CD4-positive, alpha-beta T cell (primary cell): ENCODE data around the gene A2ML1. TPM values are rescaled to one million over a fixed set of nuclear protein-coding genes. Genes with fewer than 3 reads are reported as not detected.
"Not testable (repeated sequence)": the region's sequence is repeated elsewhere in the genome, so short reads cannot be mapped to it uniquely, and the experiment has no call there.

Experiments
- ATAC-seq: fragments of 200-7000 bp; cut with Tn5 transposase; one replicate; pipeline ENCODE4 v1.10.0; 2022; ENCODE audit warnings: mild to moderate bottlenecking; ENCODE audit not compliant: poor library complexity
- CTCF ChIA-PET: fragments of 350-600 bp; sonication (Branson Sonifier 250); formaldehyde crosslinking; loops from one replicate; lab custom pipeline; 2021; ENCODE audit warnings: antibody characterized with exemption, inconsistent platforms; lab: Charles Lee
- POLR2A ChIA-PET: fragments of 350-600 bp; sonication (Branson Sonifier 250); formaldehyde crosslinking; loops from one replicate; lab custom pipeline; 2021; ENCODE audit warnings: antibody characterized with exemption, inconsistent platforms; lab: Charles Lee
- DNase-seq, 14 experiments: peaks; one replicate each; pipeline ENCODE4 v3.0.0-alpha.2; 2013 to 2020; ENCODE audit warnings: mixed read lengths in 2 of 14
- H3K27ac ChIP-seq, 2 donors: one replicate each; pipeline versions ENCODE4 v1.5.1 to v1.7.0; 2013; ENCODE audit warnings: low read length in 2 of 2, low read depth in 1 of 2, mild to moderate bottlenecking in 1 of 2
- H3K27me3 ChIP-seq, 2 experiments: 1 replicate in 1 of 2; 2 replicates in 1 of 2; pipeline versions ENCODE4 v1.6.1 to v1.7.0; 2013; ENCODE audit warnings: low read length in 2 of 2, control low read depth in 1 of 2, mild to moderate bottlenecking in 1 of 2, moderate library complexity in 1 of 2; ENCODE audit not compliant: insufficient read depth in 2 of 2, control insufficient read depth in 1 of 2
- H3K36me3 ChIP-seq: one replicate; pipeline ENCODE4 v1.6.1; 2013; ENCODE audit warnings: low read length, control low read depth; ENCODE audit not compliant: insufficient read depth
- H3K4me1 ChIP-seq: one replicate; pipeline ENCODE4 v1.6.1; 2013; ENCODE audit warnings: low read length, control low read depth; ENCODE audit not compliant: insufficient read depth
- H3K4me3 ChIP-seq: one replicate; pipeline ENCODE4 v1.5.1; 2013; ENCODE audit warnings: mild to moderate bottlenecking, low read length, moderate library complexity
- H3K9me3 ChIP-seq, 2 experiments: 1 replicate in 1 of 2; 2 replicates in 1 of 2; pipeline versions ENCODE4 v1.6.1 to v1.7.0; 2013; ENCODE audit warnings: low read length in 2 of 2, mild to moderate bottlenecking in 2 of 2, control low read depth in 1 of 2, moderate library complexity in 1 of 2; ENCODE audit not compliant: control insufficient read depth in 1 of 2, insufficient read depth in 1 of 2
- H3K27ac Mint-ChIP-seq: one replicate; pipeline ENCODE4 v1.8.0; 2020; ENCODE audit warnings: mixed read lengths
- H3K27me3 Mint-ChIP-seq: one replicate; pipeline ENCODE4 v1.8.0; 2021; ENCODE audit warnings: mixed read lengths
- H3K36me3 Mint-ChIP-seq: one replicate; pipeline ENCODE4 v1.8.0; 2021; ENCODE audit warnings: low read depth, mixed read lengths
- H3K4me1 Mint-ChIP-seq: one replicate; pipeline ENCODE4 v1.8.0; 2021; ENCODE audit warnings: low read depth, mixed read lengths
- H3K4me3 Mint-ChIP-seq: one replicate; pipeline ENCODE4 v1.8.0; 2020; ENCODE audit warnings: mild to moderate bottlenecking, mixed read lengths
- H3K9me3 Mint-ChIP-seq: one replicate; pipeline ENCODE4 v1.8.0; 2020; ENCODE audit warnings: mixed read lengths
- intact Hi-C, 2 experiments: fragments of 100-400 bp; cut with DNase I in 1 of 2; cut with micrococcal nuclease in 1 of 2; formaldehyde crosslinking; loops; one replicate each; pipeline versions ENCODE4 v1.15.1 to v1.9.0; 2023 to 2025; cut with DNase I, micrococcal nuclease
- total RNA-seq, 174 experiments: library from RNA in 2 of 174; stranded (reverse) in 2 of 174; gene quantifications; one replicate each; pipeline ENCODE4 v1.2.3 and lab custom pipeline; 2021 to 2026
- TF ChIP-seq, protein P1 (sequence below): fragments of 200-600 bp; IDR thresholded peaks from one replicate; pipeline ENCODE4 v1.8.0; 2022; ENCODE audit warnings: antibody characterized with exemption, mild to moderate bottlenecking

A2ML1 gene
- total RNA-seq, 2 experiments from 2014 or later = not detected

DNA sequence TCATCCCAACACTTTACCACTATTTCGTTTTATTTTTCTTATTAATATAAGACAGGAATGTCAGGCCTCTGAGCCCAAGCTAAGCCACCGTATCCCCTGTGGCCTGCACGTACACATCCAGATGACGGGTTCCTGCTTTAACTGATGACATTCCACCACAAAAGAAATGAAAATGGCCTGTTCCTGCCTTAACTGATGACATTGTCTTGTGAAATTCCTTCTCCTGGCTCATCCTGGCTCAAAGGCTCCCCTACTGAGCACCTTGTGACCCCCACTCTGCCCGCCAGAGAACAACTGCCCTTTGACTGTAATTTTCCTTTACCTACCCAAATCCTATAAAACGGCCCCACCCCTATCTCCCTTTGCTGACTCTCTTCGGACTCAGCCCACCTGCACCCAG, 12.3 kb upstream of the A2ML1 start:
- H3K36me3 ChIP-seq, ATAC-seq, H3K27ac Mint-ChIP-seq, H3K27me3 ChIP-seq, H3K9me3 Mint-ChIP-seq, H3K27me3 Mint-ChIP-seq, intact Hi-C loops, POLR2A ChIA-PET, H3K9me3 ChIP-seq, H3K4me1 ChIP-seq, H3K4me3 Mint-ChIP-seq, H3K27ac ChIP-seq, H3K4me1 Mint-ChIP-seq, H3K4me3 ChIP-seq, CTCF ChIA-PET, H3K36me3 Mint-ChIP-seq, DNase-seq: not testable (repeated sequence)

DNA sequence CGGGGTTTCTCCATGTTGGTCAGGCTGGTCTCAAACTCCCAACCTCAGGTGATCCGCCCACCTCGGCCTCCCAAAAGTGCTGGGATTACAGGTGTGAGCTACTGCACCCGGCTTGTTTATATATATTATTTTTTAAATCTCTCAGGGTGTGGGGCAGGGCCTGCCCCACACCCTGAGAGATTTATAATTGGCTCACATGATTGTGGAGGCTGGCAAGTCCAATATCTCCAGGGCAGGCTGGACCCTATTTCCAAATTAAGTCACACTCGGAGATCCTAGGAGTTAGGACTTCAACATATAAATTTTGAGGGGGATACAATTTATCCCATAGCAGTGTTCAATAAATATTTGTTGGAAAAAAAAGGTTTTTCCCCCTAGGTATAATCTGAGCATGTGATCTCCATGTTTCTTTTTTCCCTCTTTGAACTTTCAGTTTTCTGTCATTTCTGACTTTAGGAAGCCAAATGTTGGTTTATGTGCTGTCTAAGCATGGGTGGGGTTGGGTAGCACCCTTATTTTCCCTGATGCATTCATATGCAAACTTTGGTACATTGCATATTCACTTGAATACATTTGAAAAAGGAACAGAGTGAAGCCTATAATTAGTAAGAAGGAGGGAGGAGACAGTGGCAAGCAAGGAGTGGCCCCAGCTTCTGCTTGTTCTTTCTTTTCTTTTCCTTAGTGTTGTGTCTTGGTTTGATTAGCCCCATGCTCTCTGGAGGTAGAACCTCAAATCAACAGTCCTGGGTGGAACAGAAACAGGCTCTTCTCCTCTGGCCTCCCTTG, 8.7 kb upstream of the A2ML1 start:
- H3K4me1 ChIP-seq = no peaks in the 10 kb centered on the region
- Mint-ChIP-seq H3K9me3 (no peaks in the 10 kb centered on the region), H3K36me3 (no peaks in the 10 kb centered on the region), H3K27ac (no peak overlapping the region), H3K4me1 (no peaks in the 10 kb centered on the region), H3K27me3 (no peaks in the 10 kb centered on the region), H3K4me3 (no peak overlapping the region)
- ATAC-seq (no peak), DNase-seq (no peak)
- no peaks in the 10 kb centered on the region for H3K9me3 ChIP-seq
- no peak overlapping the region for H3K27ac ChIP-seq
- no peaks in the 10 kb centered on the region for H3K27me3 ChIP-seq
- H3K36me3 ChIP-seq = no peaks in the 10 kb centered on the region
- intact Hi-C loops = no loop called here
- CTCF ChIA-PET = no interaction called here
- TF ChIP-seq, protein P1, sequence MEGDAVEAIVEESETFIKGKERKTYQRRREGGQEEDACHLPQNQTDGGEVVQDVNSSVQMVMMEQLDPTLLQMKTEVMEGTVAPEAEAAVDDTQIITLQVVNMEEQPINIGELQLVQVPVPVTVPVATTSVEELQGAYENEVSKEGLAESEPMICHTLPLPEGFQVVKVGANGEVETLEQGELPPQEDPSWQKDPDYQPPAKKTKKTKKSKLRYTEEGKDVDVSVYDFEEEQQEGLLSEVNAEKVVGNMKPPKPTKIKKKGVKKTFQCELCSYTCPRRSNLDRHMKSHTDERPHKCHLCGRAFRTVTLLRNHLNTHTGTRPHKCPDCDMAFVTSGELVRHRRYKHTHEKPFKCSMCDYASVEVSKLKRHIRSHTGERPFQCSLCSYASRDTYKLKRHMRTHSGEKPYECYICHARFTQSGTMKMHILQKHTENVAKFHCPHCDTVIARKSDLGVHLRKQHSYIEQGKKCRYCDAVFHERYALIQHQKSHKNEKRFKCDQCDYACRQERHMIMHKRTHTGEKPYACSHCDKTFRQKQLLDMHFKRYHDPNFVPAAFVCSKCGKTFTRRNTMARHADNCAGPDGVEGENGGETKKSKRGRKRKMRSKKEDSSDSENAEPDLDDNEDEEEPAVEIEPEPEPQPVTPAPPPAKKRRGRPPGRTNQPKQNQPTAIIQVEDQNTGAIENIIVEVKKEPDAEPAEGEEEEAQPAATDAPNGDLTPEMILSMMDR = no peak
- no peak overlapping the region for H3K4me3 ChIP-seq
- POLR2A ChIA-PET = no interaction called here

DNA sequence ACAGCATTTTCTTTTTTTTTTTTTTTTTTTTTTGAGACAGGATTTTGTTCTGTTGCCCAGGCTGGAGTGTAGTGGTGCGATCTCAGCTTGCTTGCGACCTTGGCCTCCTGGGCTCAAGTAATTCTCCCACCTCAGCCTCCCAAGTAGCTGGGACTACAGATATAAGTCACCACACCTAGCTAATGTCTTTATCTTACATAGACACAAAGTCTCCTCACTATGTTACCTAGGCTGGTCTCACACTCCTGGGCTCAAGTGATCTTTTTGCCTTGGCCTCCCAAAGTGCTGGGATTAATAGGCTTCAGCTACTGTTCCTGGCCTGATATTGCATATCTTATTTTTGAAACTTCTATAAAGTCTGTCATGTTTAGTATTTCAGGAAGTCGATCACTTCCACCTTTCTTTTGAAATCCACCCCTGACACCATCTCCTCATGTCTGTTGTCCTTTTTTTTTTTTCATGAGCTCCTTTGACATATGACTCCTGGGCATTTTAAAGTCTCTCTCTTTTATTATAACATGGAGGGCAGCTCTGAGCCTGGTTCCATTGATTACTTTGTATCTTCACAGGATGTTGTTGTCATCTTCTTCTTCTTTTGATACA, 5.9 kb upstream of the A2ML1 start:
- Histone ChIP-seq H3K4me3 (no peak overlapping the region), H3K9me3 (no peaks in the 10 kb centered on the region), H3K36me3 (no peaks in the 10 kb centered on the region), H3K27ac (no peak overlapping the region), H3K4me1 (no peaks in the 10 kb centered on the region), H3K27me3 (no peaks in the 10 kb centered on the region)
- ChIA-PET POLR2A (no interaction called here), CTCF (interaction anchor here (0.7 kb wide), 1 partner anchor 1491 kb away, joined by 3 read pairs; the partner anchor contains the start of gene KLRD1)
- ATAC-seq (no peak), DNase-seq (no peak)
- H3K27ac Mint-ChIP-seq = no peak overlapping the region
- no peaks in the 10 kb centered on the region for H3K4me1 Mint-ChIP-seq
- no peaks in the 10 kb centered on the region for H3K9me3 Mint-ChIP-seq
- TF ChIP-seq, protein P1 = no peak
- no peaks in the 10 kb centered on the region for H3K27me3 Mint-ChIP-seq
- H3K4me3 Mint-ChIP-seq = no peak overlapping the region
- H3K36me3 Mint-ChIP-seq = no peaks in the 10 kb centered on the region
- intact Hi-C loops = no loop called here
